ENCODE data around the gene GYS2.
"Not testable (repeated sequence)": the region's sequence is repeated elsewhere in the genome, so short reads cannot be mapped to it uniquely, and the experiment has no call there.

Gene GYS2

DNA sequence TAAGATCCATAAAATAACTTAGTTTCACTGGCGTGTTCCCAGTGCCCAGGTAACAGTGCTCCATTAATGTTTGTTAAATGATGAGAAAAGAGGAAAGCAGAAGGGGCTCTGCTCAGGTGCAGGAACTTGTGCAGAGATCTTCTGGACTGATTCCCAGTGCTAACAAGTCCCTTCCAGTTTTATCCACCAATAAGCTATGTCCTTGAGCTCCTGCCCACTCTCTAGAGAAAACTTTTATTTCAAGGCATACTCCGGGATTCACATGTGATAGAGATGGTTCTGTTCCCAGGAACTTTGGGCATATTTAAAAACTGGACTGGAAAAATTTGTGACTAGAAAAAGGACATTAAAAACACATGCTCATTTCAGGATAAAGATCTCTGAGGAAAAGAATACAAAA is 1.9 kb downstream of the GYS2 start:
- FAIRE-seq, result no peak
- DNase-seq (ENCODE audit: low spot score), result no peak

GRCh38 chr12:21600196-21600595 is 4.5 kb downstream of the GYS2 start:
- FAIRE-seq, result no peak
- no peak for DNase-seq (ENCODE audit: low spot score)

DNA sequence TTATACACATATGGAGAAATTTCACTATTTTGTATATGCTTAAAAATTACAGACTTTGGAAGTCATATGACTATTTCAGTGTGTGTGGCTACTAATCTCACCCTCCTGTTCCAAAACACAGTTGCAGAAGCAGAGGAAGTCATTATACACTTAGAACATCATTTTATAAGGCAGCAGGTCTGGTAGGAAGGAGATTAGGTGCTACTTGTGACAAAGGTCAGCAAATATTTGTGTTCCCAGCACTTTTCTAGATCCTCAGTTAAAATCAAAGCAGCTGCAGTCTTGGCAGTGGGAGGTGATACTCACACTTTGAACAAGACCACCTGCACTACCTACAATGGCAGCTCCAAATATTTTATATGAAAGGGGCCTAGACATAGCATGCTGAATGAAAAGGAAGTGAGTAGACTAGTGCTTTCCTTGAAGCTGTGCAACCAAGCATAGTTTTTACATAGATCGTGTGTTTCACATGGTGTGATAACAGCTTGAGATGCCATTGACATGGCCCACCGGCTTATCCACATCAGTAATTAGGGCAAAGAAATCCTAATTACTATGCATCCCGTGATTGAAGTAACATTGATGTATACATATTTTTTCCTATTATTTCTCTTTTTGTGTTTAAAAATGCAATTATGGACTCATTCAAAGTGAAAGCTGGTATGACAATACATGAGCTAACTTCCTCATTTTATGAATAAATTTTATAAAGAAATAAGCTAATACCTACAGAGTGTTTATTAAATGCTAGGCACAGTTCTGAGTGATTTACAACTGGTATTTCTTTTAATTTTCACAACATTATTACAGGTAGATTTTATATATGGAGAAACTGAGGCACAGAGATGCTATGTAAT is 5.3 kb downstream of the GYS2 start:
- no peak for FAIRE-seq
- no peak for DNase-seq (ENCODE audit: low spot score)

- no peak for DNase-seq (ENCODE audit: low spot score)
- no peak for FAIRE-seq
These were observed 6.0 kb downstream of the GYS2 start for GRCh38 chr12:21598651-21599050.

DNA sequence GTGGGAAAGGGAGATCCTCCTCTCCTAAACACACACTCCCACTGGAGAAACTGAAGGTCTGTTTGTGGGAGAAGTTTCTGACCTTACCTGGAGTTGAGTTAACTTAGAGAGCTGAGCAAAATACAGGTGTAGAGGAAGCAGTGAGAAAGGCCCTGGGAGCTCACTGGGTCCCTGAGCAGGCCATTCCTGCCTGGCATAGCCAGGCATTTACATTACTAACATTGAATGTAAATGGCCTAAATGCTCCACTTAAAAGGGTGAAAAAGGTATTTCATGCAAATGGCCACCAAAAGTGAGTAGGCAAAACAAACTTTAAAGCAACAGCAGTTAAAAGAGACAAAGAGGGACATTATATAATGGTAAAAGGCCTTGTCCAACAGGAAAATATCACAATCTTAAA is 9.3 kb downstream of the GYS2 start:
- not testable (repeated sequence) for DNase-seq (ENCODE audit: low spot score); FAIRE-seq

DNA sequence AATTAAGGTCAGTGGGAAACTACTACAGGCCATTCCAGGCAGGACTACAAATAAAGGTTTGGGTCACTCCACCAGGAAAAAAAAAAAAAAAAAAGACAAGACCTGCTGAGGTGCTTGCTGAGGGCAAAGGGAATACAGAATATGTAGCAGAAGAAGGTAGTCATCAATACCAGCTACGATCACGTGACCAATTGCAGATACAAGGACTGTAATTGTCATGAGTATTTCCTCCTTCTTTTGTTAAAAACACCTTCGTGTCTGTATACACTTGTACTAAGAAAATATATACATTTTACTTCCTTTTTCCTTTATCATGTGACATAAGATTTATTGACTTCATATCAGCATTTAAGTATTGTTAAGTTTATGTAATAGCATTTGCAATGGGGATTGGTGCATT is 19.2 kb downstream of the GYS2 start:
- FAIRE-seq, result no peak
- DNase-seq (ENCODE audit: low spot score), result no peak

DNA sequence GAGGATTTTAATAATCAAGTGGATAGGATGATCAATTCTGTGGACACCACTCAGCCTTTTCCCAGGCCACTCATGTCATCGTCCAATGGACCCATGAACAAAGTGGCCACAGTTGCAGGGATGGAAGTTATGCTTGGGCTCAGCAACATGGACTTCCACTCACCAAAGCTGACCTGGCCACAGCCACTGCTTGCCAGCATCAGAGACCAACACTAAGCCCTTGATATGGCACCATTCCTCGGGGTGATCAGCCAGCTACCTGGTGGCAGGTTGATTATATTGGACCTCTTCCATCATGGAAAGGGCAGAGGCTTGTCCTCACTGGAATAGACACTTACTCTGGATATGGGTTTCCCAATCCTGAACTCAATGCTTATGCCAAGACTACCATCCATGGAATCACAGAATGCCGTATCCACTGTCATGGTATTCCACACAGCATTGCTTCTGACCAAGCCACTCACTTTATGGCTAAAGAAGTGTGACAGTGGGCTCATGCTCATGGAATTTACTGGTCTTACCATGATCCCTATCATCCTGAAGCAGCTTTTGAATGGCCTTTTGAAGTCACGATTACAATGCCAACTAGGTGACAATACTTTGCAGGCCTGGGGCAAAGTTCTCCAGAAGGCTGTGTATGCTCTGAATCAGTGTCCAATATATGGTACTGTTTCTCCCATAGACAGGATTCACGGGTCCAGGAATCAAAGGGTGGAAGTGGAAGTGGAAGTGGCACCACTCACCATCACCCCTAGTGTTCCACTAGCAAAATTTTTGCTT is 20.1 kb downstream of the GYS2 start:
- not testable (repeated sequence) for DNase-seq (ENCODE audit: low spot score); FAIRE-seq

DNA sequence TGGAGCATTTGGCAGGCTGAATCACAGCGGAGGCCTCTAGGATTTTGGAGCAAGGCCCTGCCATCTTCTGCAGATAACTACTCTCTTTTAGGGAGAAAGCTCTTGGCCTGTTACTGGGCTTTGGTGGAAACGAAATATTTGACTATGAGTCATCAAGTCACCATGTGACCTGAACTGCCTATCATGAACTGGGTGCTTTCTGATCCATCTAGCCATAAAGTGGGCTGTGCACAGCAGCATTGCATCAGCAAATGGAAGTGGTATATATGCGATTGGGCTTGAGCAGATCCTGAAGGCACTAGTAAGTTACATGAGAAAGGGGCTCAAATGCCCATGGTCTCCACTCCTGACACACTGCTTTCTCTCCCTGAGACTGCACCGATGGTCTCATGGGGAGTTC is 21.1 kb downstream of the GYS2 start:
- FAIRE-seq (no peak), DNase-seq (ENCODE audit: low spot score) (no peak)

DNA sequence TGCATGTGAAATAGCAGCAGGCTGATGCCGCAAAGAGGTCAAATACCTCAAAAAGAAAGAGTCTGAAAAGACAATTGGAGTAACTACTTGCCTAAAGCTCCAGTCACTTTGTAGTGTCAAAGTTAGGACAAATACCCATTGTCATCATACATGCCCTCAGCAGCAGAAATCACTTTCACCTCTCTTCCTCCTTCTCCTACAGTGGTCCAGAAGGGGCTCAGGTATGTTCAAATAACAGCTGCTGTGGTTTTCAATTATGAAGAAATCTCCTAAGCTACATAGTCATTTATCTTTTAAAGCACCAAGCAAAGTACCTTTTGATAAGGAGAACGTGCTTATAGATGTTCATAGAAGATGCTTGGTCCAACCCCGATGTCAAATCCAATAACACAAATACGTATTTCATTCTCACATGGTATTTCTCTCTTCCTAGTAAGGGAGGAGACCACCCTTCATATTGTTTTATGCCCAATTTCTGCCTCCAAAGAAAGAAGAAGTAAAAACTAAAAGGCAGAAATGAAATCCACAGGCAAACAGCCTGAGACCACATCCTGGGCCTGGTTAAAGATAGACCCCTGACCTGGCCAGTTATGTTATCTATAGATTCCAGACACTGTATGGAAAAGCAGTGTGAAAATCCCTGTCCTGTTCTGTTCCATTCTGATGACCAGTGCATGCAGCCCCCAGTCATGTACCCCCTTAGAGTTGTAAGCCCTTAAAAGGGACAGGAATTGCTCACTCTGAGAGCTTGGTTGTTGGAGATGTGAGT is 23.7 kb downstream of the GYS2 start:
- FAIRE-seq (no peak), DNase-seq (ENCODE audit: low spot score) (no peak)

- FAIRE-seq (no peak), DNase-seq (ENCODE audit: low spot score) (no peak)
These were observed 27.1 kb downstream of the GYS2 start for GRCh38 chr12:21577516-21577915.

GRCh38 chr12:21576431-21576830 is 28.2 kb downstream of the GYS2 start:
- FAIRE-seq (no peak), DNase-seq (ENCODE audit: low spot score) (no peak)

- no peak for FAIRE-seq
- no peak for DNase-seq (ENCODE audit: low spot score)
These were observed 30.8 kb downstream of the GYS2 start for GRCh38 chr12:21573733-21574358.

- DNase-seq (ENCODE audit: low spot score) (no peak), FAIRE-seq (no peak)
These were observed 33.6 kb downstream of the GYS2 start for GRCh38 chr12:21571046-21571445.

DNA sequence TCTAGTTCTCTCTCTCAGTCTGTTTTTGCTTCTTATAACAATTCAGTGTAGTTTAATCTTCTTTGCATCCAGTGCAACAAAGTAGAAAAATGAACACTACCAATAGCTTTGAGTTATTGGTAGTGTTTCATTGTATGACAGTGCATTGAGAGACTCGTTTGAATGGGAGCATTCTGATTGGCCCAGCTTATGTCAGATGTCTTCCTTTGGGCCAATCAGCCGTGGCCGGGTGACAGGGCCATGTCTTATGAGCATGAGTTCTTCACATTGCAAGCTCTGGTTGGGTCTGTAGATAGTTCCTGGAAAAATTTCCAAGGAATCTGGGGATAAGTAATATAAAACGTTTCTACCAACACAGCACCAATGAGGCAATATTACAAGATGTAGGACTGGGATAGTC is 36.5 kb downstream of the GYS2 start:
- FAIRE-seq, result no peak
- no peak for DNase-seq (ENCODE audit: low spot score)

DNA sequence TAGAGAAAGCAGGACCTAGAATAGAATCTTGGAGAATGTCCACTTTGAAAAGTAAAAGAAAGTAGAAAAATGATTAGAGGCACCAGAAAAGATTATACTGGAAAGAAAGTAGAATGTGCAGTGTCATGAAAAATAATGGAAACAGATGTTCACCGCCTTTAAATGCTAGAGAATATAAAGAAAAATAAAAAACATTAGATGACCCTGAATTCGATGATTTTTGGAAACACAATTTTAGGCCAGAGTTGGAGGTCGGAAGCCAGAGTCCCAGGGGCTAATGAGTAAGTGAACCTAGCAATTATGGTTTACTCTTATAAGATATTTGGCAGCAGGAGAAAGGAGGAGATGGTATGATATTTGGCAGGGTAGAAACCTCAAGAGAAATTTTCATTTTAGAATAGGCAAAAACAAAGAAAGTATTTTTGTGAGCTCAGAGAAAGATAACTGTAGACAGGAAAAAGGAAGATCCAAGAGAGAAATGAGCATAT is 37.7 kb downstream of the GYS2 start:
- DNase-seq (ENCODE audit: low spot score), result no peak
- no peak for FAIRE-seq

DNA sequence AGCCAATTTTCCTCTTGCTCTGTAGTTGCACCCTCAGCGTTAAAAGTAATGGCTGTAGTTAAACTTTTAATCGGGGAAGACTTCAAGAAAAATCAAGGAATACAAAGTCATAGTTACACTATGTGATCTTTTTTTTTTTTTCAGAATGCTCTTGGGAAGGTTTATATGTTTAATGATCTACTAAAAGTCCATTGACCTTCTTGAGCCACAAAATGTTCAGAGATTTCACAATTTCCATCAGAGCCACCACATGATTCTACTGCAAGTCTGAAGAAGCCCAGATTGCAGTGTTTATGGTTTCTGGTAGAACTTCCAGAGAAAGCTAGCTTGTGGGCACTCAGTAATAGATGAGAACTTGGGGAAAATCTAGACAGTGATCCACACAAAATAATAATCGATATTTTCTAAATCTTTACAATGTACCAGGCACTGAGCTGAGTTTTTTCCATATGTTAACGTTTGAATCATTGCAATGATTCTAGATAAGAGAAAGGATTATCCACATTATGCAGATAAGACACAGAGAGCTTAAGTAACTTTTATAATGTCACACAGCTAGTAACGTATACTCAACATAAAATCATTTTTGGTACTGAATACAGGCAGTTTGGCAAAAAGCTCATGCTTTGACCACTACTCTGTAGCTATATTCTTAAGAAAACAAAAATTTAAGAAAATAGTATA is 38.3 kb downstream of the GYS2 start:
- FAIRE-seq, result peak; percentile 69

DNA sequence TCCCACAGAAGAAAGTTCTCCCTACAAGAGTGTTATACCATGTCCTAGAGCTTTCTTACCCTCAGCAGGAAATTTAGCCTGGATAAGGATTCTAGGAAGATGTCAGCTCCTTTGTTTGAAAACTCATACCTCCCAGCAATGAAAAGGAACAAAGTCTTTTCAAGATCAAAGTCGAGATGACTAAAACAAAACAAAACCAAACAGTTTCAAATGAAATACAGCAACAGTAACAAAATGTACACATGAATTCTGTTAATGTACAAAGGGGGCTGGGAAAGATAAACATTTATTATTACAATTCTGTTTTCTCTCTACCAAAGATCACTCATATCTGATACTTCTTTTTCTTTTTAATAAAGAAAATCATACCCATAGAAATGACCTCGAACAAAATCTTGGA is 41.8 kb downstream of the GYS2 start:
- DNase-seq (ENCODE audit: low spot score) (no peak), FAIRE-seq (no peak)

More for the DNA sequence above, 38.3 kb downstream of the GYS2 start:
- DNase-seq (ENCODE audit: low spot score), result no peak

GRCh38 chr12:21561158-21561557 is 43.5 kb downstream of the GYS2 start:
- DNase-seq (ENCODE audit: low spot score) (no peak), FAIRE-seq (no peak)

DNA sequence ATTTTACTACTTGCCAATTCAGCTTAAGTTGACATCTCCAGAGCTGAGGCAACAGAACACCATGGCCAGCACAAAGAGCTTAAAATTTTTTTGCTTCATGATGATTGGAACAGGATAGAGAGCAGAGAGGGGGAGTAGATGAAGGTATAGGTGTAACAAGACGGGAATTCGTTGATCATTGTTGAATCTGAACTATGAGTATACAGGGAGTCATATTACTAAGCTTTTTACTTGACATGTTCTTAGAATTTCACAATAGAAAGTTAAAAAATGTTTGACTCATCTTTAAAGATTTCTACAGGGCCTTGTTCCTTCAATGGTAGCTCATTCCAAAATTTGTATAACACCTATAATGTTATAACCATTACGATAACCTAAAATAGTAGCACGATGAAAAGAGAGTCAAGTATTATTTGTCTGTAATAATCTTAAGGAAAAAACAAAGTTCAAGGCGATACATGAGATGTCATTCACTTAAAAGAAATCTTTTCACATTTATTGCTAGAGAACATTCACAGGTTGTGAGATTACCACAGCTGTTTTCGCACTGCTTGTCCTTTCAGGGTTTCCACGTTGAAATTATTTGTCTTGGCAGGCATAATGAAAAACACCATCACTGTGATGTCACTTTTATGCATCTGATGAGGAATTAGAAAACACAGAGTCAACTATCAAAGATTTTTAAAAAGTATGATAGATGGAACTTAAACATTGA is 44.6 kb downstream of the GYS2 start:
- peak; percentile 72 for FAIRE-seq

GRCh38 chr12:21558100-21558679 is 46.5 kb downstream of the GYS2 start:
- FAIRE-seq (no peak), DNase-seq (ENCODE audit: low spot score) (no peak)

More for the DNA sequence above, 44.6 kb downstream of the GYS2 start:
- DNase-seq (ENCODE audit: low spot score), result peak; percentile 40
